Neural progenitor cell (in vitro differentiated cells): ENCODE data around the gene OR6C70.

Source experiments
- CTCF ChIP-seq: fragments of 200-600 bp; sonication (generic); IDR thresholded peaks from 2 replicates; pipeline ENCODE4 v1.5.1; 2017; ENCODE audit warnings: antibody characterized with exemption, mild to moderate bottlenecking
- EZH2 ChIP-seq: fragments of 200-600 bp; sonication (generic); IDR thresholded peaks from 2 replicates; pipeline ENCODE4 v1.6.1; 2017; ENCODE audit warnings: antibody characterized with exemption, mild to moderate bottlenecking, moderate library complexity
- EZH2phosphoT487 ChIP-seq: fragments of 200-600 bp; sonication (generic); IDR thresholded peaks from 2 replicates; pipeline ENCODE4 v1.6.1; 2017; ENCODE audit warnings: antibody characterized with exemption

- TF ChIP-seq CTCF, result peak; percentile 10
- no peak for TF ChIP-seq EZH2
- TF ChIP-seq EZH2phosphoT487, result no peak
Observed at GRCh38 chr12:55446326-55446725, 23.6 kb downstream of the OR6C70 start.
